ENCODE data around the gene GTF2F1.
"Not testable (repeated sequence)": the region's sequence is repeated elsewhere in the genome, so short reads cannot be mapped to it uniquely, and the experiment has no call there.

Gene GTF2F1, protein sequence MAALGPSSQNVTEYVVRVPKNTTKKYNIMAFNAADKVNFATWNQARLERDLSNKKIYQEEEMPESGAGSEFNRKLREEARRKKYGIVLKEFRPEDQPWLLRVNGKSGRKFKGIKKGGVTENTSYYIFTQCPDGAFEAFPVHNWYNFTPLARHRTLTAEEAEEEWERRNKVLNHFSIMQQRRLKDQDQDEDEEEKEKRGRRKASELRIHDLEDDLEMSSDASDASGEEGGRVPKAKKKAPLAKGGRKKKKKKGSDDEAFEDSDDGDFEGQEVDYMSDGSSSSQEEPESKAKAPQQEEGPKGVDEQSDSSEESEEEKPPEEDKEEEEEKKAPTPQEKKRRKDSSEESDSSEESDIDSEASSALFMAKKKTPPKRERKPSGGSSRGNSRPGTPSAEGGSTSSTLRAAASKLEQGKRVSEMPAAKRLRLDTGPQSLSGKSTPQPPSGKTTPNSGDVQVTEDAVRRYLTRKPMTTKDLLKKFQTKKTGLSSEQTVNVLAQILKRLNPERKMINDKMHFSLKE

DNA sequence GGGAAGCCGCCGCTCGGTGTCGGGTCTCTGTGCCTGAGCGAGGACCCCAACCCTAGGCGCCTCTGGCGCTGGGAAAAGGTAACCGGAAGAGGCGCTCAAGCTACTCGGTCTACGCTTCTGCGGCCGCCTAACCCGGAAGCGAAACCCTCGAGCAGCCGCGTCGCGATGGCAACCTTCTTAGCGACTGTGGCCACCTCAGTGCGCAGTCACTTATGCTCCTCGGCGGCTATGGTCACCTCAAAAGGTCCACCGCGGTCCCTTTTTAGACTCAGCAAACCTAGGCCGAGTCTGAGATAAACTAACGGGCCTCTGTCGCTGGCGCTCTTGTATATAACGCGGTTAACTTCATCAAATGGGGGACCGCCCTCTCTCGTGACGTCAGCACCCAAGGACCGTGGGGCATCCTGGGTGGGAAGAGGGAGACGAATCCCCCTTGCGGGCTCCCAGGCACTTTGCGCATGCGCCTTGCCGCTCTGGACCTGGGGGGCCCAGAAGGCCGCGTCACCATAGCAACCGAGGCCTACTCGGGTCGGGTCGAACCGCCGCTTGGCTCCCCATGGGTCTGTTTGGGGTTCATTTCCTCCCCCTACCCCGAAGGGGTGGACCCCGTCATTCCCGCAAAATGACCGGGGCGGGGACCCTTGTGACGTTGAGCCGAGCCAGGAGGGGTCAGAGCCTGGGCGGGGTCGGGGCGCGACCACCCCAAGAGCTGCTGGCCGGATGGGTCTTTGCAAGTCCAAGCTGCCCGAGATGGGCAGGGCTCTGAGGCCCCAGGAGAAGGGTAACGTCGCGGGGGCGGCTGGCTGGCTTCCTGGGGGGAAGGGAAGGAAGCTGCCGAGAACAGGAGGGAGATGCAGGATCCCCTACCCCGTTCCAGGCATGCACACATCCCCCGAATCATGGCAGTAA is at the start of gene GTF2F1:
GTF2F1 (minus strand) TSS at position 91 of the 909 bp plus-strand sequence. CDS start 169 bp downstream, outside the sequence.
- DNase-seq = peak; percentile 97

DNA sequence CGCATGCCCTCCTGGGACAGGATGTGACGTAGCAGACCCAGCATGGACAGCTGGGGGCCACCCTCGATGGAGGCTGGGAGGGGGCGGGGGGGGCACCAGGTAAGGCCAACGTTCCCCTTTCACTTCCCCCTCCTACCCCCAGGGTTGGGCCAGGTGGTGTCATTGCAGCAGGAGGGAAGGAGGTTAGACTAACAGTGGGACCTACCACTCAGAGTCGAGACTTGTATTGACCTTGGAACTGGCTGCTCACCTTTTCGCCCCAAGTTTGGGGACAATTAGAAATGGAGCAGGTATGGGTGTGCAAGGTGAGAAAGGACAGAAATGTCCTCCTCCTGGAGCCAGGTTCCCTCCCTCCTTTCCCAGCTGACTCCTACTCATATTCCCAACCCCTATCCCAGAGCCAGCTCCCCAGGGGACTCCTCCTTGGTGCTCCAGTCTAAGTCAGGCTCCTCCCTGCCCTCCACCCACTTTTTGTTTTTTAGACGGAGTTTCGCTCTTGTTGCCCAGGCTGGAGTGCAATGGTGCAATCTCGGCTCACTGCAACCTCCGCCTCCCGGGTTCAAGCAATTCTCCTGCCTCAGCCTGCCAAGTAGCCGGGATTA is 49.2 kb upstream of the GTF2F1 start:
- DNase-seq = no peak

DNA sequence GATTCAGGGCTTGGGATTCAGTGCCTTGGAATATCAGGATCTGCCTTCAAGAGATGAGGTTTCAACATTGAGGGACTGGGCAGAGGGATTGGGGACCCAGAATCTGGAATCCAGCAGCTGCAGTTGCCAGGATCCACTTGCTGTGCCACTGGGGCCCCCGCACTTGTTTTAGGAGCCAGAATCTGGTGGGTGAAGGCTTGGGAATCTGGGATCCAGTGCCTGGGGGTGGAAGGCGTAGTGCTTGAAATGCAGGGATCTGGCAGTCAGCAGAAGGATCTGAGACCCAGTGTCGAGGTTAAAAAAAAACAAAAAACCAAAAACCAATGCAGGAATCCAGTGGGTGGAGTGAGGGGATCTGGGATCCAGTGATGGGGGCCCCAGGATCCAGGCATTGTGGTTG is 47.9 kb upstream of the GTF2F1 start:
- no peak for DNase-seq

DNA sequence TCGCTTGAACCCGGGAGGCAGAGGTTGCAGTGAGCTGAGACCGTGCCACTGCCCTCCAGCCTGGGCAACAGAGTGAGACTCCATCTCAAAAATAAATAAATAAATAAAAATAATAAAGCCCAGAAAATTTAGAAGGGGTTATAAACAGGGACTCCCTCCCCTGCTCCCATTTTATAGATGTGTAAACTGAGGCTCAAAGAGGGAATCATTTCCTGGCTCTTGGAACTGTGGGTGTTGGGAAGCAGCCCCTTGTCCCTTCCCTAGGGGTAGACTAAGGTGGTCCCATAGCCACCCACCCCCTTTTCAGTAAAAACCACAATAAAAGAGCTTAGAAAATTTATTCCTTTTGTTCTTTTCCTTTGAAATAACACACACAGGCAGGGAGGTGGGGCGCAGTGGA is 46.8 kb upstream of the GTF2F1 start:
- DNase-seq = no peak

DNA sequence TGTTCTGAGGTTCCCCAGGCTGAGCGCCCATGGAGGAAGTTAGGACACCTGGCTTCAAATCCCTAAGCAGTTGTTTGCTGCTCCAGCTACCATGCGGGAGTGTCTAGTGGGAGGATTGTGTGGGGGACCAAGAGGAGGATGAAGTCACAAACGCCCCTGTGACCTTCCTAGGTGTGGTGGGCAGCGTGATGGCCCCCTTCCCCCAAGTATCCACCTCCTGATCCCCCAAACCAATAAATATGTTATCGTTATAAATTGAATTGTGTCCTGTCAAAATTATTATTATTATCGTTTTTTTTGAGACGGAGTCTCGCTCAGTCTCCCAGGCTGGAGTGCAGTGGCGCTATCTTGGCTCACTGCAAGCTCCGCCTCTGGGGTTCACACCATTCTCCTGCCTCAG is 40.7 kb upstream of the GTF2F1 start, which contains the start of gene SLC25A41:
SLC25A41 (minus strand) TSS at position 101 of the 400 bp plus-strand sequence; CDS start at position 31, 70 bp downstream.
- DNase-seq = no peak

DNA sequence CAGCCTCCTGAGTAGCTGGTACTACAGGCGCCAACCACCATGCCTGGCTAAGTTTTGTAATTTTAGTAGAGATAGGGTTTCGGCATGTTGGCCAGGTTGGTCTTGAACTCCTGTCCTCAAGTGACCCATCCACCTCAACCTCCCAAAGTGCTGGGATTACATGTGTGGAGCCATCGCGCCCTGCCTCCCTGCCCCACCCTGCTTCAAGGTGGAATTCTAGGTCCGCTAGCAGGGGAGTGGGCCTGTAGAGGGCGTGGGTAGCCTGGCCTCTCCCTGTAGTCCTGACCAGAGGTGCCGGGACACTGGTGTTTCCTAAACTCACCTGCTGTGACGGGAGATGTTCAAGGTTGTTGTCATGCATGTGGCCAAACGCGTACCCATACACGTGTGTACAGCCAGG is 40.2 kb upstream of the GTF2F1 start:
- DNase-seq = no peak

DNA sequence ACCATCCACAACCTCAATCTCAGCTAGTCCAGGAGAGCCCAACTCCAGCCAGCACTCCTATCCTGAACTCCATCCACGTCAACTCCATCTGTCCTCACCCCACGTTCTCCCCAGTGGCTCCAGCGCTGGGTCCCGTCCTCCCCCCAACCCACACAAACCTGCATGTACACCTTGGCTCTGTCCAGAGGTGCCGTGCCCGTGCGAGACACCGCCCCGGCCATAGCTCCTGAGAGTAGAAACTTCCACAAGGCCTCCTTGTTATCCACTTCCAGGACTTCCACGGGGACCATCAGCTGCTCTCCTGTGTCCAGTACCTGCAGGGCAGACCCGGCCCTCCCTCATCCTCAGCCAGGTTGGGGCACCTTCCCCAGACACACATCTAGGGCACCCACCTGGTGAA is 38.9 kb upstream of the GTF2F1 start:
- no peak for DNase-seq

DNA sequence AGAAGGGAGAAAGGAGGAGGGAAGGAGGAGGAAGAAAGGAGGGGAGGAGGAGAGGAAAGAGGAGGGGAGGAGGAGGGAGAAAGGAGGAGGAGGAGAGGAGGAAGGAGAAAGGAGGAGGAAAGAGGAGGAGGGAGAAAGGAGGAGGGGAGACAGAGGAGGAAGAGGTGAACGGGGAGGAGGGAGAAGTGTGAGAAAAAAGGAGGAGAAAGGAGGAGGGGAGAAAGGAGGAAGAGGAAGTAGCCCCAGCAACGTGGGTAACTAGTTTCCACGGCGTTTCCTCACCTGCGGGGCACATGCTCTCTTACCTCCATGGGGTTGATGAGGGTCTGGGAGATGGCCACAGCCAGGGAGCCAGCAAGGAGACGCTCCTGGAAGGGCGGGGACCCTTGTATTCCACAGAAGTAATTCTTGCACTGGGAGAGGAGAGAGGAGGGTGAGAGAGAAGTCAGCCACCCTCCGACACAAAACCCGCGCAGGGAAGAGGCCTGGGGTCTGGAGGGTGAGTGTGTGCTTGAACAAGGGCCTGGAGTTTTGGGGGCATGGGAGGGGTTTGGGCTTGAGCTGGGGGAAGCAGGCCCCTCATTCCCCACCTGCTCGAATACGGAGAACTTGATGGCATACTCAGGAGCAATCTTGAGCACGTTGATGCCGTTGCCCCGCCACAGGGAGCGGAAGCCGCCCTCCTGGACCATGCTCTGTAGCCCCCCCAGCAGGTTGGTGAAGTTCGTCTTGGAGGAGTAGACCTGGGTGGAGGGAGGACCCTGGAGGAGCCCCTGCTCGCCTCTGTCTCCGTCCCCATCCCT is 36.7 kb upstream of the GTF2F1 start:
- DNase-seq = no peak

DNA sequence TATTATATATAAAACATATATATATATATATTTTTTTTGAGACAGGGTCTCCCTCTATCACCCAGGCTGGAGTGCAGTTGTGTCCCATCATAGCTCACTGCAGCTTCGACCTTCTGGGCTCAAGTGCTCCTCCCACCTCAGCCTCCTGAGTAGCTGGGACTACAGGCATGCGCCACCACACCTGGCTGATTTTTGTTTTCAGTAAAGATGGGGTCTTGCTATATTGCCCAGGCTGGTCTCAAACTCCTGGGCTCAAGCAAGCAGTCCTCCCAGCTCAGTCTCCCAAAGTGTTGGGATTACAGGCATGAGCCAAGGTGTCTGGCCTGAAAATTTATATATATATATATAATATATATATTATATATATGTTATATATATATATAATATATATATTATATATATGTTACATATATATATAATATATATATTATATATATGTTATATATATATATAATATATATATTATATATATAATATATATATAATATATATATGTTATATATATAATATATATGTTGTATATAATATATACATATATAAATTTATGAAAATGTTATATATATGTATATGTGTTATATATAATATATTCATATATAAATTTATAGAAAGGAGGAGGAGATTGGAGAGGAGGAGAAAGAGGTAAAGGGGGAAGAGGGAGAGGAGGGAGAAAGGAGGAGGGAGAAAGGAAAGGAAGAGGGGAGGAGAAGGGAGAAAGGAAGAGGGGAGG is 35.9 kb upstream of the GTF2F1 start:
- DNase-seq = not testable (repeated sequence)

DNA sequence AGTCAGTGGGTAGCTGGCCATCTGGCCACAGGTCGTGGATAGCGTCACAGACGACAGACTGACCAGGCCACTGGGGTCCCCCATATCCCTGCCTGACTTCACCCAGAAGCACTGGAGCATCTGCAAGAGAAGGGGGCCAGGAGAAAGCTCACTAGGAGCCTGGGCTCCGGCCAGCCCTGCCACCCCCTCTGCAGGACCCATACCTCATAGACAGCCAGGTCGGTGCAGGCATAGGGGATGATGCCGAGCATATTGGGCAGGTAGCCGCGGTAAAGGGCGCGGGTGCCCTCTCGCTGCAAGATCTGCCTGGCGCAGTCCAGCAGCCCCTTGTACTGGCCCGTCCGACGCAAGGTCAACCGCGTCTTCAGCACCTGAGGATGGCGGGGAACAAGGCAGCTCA is 34.2 kb upstream of the GTF2F1 start:
- DNase-seq = no peak

DNA sequence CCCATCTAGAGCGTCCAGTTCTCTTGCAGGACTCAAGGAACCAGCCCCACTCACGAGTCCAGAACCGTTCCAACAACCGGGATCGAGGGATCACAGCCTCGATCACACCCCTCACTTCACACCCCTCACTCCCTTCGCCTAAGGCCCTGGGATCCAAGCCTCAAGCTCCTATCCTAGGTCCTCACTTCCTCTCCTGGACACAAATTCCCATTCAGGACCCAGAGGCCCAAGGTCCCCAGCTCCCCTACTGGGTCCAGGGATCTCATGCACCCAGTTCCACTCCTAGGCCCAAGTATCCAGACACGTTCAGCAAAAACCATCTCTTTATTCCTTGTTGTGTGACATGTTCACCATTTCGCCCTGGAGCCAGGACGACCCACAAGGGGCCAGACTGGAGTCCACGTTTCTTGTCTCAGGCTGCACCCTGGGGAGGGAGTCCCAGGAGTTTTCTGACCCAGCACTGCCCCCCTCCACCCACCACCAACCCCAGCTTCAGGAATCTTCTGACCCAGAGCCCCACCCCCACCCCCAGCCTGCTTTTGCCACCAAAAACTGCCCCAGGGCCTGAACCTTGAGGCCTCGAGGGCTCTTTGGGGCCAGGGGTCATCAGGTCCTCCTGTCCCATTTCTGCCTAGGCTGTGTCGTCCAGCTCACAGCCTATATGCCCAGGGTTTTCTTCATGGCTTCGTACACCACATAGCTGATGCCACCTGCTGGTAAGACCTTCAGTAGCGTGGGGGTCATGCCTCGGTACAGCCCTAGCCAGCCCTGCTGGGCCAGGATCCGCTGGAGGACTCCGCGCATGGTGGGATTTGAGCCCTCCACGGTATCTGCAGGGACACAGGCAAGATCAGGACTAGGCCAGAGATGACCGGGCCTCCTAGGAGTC is 33.0 kb upstream of the GTF2F1 start:
- peak in 1 of 2 experiments; percentile 55 for DNase-seq

DNA sequence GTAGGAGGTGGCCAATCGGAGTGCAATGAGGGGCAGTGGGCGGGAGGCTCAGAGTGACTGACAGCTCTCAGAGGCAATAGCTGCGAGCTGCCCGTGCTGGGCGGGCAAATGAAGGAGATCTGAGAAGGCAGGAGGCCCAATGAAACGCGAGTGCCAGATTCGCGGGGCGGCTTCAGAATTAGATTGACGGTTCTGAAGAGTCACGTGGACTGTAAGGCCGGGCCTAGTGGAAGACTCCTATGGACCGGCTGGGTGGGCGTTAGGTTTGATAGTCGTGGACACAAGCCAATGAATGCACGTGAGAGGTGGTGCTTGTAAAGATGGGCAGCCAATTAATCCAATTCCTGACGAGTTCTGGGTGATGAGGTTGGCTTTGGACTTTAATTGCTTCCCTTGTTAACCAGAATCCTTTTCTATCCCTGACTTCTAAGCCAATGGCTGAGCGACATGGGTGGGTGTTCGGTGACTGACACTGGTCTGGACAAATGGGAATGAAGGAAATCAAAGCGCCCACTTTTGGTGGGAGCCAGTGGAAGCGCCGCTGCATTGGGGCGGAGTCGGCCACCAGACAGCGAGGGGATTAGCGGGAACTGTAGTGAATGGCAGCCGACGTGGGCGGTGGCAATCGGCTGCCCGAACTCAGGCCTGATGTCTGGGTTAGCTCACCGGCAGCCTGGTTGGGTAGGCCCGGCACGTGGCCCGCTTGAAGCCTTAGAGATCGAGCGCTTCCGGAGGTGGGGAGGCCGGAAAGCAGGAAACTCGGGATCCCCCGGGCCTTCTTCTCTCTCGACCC is 32.2 kb upstream of the GTF2F1 start:
- DNase-seq = peak; percentile 100

DNA sequence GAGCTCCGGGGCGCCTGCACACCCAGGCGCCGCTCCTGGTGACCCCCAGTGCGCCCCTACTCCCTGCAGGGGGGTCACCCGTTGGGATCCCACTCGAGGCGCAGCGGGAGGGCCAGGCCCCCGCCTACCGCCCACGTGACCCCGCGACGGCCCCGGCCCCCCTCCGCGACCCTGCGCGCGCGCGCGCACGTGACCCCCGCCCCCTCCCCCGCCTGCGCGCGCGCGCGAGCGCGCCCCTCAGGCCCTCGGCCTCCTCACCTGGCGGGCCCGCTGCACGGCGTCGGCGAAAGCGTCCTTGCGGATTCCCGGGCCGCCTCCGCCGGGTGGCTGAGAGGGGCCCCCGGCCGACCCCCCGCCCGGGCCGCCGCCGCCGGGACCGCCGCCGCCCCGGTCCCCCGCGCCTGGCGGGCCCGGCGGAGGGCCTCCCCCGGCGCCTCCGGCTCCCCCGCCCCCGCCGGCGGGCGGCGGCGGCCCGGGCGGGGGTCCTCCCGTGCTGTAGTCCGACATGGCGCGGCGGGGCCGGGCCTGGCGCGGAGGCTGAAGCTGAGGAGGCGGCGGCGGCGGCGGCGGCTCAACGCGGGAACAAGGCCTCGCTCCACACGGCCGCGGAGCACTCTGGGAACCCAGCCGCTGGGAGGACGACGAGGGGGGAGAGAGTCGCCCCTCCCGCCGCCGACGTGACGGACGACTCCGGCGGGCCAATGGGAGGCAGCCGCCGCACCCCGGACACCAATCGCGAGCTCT is 31.4 kb upstream of the GTF2F1 start, which contains the start of gene KHSRP:
KHSRP (minus strand) TSS at position 617 of the 744 bp plus-strand sequence; CDS start at position 507, 110 bp downstream.
- DNase-seq = peak in 1 of 2 experiments; percentile 42

DNA sequence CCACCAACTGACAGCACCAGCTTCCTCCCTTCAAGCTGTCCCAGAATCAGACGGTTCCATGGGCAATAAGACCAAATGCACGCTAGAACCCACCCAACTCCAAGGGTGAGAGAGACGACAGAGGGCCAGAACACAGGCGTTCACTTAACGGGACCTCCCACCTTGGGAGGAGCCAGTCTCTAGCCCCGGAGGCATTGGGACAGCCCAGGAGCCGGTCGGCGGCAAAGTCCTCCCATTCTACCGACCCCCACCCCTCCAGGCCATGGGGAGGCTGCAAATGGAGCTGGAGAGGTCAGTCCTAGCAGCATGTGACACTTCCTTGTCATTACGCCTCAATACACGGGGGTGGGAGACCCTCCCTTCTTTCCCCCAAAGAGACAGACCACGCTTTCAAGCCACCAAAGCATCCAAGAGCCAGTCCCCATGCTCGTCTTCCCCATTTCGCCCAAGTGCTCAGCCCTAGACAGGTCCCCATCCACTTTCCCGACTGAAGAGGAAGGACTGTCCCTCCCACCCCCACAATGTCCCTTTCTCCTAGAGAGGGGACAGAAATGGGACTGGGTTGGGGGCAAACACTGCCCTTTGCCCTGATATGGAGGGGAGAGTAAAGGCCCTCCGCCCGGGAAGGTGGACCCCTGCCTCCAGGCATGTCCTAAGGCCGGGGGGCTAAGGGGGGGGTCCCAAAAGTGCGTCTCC is 30.7 kb upstream of the GTF2F1 start:
- DNase-seq = no peak

DNA sequence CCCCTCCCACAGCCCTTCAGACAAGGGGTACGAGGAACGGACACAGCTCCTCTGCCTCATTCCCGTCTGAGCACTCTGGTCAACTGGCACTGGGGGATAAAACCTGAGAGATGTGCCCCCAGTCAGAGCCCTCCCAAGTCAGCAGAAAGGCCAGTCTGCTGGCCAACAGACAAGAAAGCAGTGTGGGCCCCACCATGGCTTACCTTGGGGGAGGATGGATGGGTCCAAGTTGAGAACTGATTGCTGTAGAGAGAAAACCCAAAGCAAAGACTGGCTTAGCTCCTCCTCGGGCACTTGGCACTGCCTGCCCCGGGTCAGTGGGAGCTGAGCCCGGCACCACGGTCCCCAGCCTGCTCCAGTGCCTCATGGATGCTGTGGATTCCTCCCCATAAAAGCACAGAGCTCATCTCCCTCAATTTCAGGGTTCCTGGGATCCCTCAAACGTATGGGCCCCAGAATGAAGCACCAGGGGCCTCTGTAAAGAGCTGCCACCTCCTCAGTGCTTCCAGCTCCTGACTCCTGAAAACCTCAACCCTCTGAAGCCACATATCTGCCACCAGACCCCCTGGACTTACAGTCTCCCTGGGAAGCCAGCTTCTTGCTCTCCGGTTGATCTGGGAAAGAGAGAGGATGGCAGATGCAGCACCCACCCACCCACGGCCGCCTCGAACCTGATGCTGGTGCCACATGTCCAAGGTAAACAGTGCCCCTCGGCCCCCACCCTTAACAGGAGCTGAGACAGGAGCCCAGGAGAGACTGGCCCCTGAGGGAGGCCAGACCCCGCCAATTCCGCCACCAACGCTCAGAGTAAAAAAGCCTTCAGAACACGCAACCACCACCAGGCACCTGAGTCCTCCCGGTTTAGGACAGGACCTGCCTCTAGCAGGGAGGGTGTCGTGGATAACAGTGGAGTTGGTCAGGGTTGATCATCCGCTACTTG is 28.4 kb upstream of the GTF2F1 start:
- no peak for DNase-seq

DNA sequence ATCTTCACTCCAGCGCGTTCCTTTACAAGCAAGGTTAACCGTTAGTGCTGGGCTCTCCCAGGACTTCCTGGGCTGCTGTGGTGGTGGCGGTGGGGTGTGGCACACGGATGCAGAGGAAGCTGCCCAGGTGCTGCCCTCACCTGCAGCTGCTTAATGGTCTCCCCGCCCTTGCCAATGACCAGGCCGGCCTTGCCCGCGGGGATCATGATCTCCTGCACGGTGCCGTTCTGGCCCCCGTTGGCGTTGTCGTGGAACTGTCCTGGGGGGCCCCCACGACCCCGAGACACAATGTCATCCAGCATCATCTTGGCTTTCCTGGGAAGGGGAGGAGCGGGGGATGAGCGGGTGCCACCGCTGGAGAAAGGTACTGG is 25.6 kb upstream of the GTF2F1 start:
- no peak for DNase-seq

Data from NCI-H524 (cell line).